SK-N-SH treated with all-trans-retinoic acid at 6 μM for 48 hours (cell line): Measurements from ENCODE around the gene TNS3.

ENCODE experiments used
- ATAC-seq: fragments of 200-7000 bp; cut with Tn5 transposase; 3 replicates; pipeline ENCODE4 v1.9.1; 2020; ENCODE audit warnings: mild to moderate bottlenecking, moderate library complexity
- ARNTL ChIP-seq: fragments of 450-650 bp; formaldehyde crosslinking; IDR thresholded peaks from 2 replicates; pipeline ENCODE4 v1.5.0; 2020; ENCODE audit warnings: low read depth, mild to moderate bottlenecking, moderate library complexity, borderline replicate concordance
- BACH2 ChIP-seq: fragments of 250-450 bp; sonication (Bioruptor Pico); IDR thresholded peaks from 2 replicates; pipeline ENCODE4 v1.9.0; 2021; ENCODE audit warnings: mild to moderate bottlenecking, borderline replicate concordance
- ESRRG ChIP-seq: fragments of 250-450 bp; sonication (Bioruptor Pico); IDR thresholded peaks from 2 replicates; pipeline ENCODE4 v1.6.1; 2021; ENCODE audit warnings: mild to moderate bottlenecking
- GLIS3 ChIP-seq: fragments of 250-450 bp; sonication (Bioruptor Pico); IDR thresholded peaks from 2 replicates; pipeline ENCODE4 v1.5.0; 2020; ENCODE audit warnings: mild to moderate bottlenecking, moderate library complexity
- ISL1 ChIP-seq: fragments of 250-450 bp; sonication (Bioruptor Pico); IDR thresholded peaks from 2 replicates; pipeline ENCODE4 v2.1.2; 2022; ENCODE audit warnings: mild to moderate bottlenecking, moderate library complexity
- PPARA ChIP-seq: fragments of 250-450 bp; sonication (Bioruptor Pico); IDR thresholded peaks from 2 replicates; pipeline ENCODE4 v1.5.0; 2020; ENCODE audit warnings: mild to moderate bottlenecking, borderline replicate concordance
- RARB ChIP-seq: fragments of 250-450 bp; sonication (Bioruptor Pico); IDR thresholded peaks from 2 replicates; pipeline ENCODE4 v1.8.0; 2021; ENCODE audit warnings: mild to moderate bottlenecking, moderate library complexity
- SNAI2 ChIP-seq: fragments of 250-450 bp; sonication (Bioruptor Pico); IDR thresholded peaks from 2 replicates; pipeline ENCODE4 v1.5.0; 2020; ENCODE audit warnings: mild to moderate bottlenecking, moderate library complexity
- TCF4 ChIP-seq: fragments of 250-450 bp; sonication (Bioruptor Pico); IDR thresholded peaks from 2 replicates; pipeline ENCODE4 v1.8.0; 2021; ENCODE audit warnings: mild to moderate bottlenecking, moderate library complexity, borderline replicate concordance
- TOX ChIP-seq: fragments of 250-450 bp; sonication (Bioruptor Pico); IDR thresholded peaks from 2 replicates; pipeline ENCODE4 v1.8.0; 2021; ENCODE audit warnings: mild to moderate bottlenecking, moderate library complexity, borderline replicate concordance
- ZC3H10 ChIP-seq: fragments of 250-450 bp; sonication (Bioruptor Pico); IDR thresholded peaks from 2 replicates; pipeline ENCODE4 v1.5.1; 2021; ENCODE audit warnings: mild to moderate bottlenecking, moderate library complexity
- ZFP30 ChIP-seq: fragments of 450-650 bp; formaldehyde crosslinking; IDR thresholded peaks from 2 replicates; pipeline ENCODE4 v1.5.0; 2022; ENCODE audit warnings: mild to moderate bottlenecking, moderate library complexity
- ZNF565 ChIP-seq: fragments of 450-650 bp; formaldehyde crosslinking; conservative IDR thresholded peaks from 2 replicates; pipeline ENCODE4 v1.5.0; 2020; ENCODE audit warnings: low read depth, mild to moderate bottlenecking, moderate library complexity
- ZNF70 ChIP-seq: fragments of 450-650 bp; formaldehyde crosslinking; IDR thresholded peaks from 2 replicates; pipeline ENCODE4 v1.5.0; 2020; ENCODE audit warnings: mild to moderate bottlenecking, moderate library complexity
- ZNF8 ChIP-seq: fragments of 450-650 bp; formaldehyde crosslinking; IDR thresholded peaks from 2 replicates; pipeline ENCODE4 v1.5.0; 2020; ENCODE audit warnings: mild to moderate bottlenecking, moderate library complexity
- TF ChIP-seq, protein P1 (sequence below): fragments of 250-450 bp; sonication (Bioruptor Pico); IDR thresholded peaks from 2 replicates; pipeline ENCODE4 v1.8.0; 2020; ENCODE audit warnings: mild to moderate bottlenecking, moderate library complexity, borderline replicate concordance
- TF ChIP-seq, protein P2 (sequence below): fragments of 250-450 bp; sonication (Bioruptor Pico); IDR thresholded peaks from 2 replicates; pipeline ENCODE4 v1.5.1; 2021; ENCODE audit warnings: mild to moderate bottlenecking, moderate library complexity
- TF ChIP-seq, protein P3 (sequence below): fragments of 250-450 bp; sonication (Bioruptor Pico); IDR thresholded peaks from 2 replicates; pipeline ENCODE4 v1.5.1; 2020; ENCODE audit warnings: low read depth, mild to moderate bottlenecking, moderate library complexity
- TF ChIP-seq, protein P4 (sequence below): fragments of 250-450 bp; sonication (Bioruptor Pico); IDR thresholded peaks from 2 replicates; pipeline ENCODE4 v1.5.0; 2020; ENCODE audit warnings: mild to moderate bottlenecking, moderate library complexity
- TF ChIP-seq, protein P5 (sequence below): fragments of 250-450 bp; sonication (Bioruptor Pico); IDR thresholded peaks from 2 replicates; pipeline ENCODE4 v1.8.0; 2021; ENCODE audit warnings: low read depth, mild to moderate bottlenecking, moderate library complexity, borderline replicate concordance

TNS3 gene

DNA sequence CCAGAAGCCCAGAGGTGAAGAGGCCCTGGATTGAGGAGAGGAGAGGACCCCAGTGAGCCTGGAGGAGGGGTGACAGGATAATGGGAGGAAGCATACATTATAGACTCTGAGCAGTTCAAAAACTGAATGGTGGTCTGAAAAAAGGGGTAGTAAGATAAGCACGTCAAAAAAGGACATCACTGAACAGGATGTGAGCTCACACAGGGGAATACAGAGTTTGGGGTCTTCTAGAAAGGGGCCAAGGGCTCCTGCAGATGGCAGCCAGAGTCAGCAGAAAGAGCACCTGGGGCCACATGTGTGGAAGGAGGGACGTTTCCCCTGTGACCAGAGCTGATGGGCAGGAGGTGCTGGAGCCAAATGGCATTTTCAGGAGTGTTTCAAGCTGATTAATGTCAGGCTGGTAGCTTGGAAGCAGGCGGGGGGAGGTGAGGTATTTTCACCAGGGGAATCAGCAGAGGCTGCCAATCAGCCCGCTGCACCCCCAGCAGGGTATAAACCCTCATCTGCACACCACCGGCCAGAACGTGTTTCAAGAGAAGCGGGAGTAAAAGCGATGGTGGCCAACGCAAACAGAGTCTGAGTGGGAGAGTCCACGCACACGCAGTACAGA, 85.8 kb downstream of the TNS3 start:
- TF ChIP-seq ZNF8 (CRISPR knock-in tag) (no peak), ARNTL (no peak), ZFP30 (CRISPR knock-in tag) (no peak), SNAI2 (CRISPR knock-in tag) (no peak), ESRRG (CRISPR knock-in tag) (no peak), ZC3H10 (CRISPR knock-in tag) (no peak), PPARA (no peak), ISL1 (CRISPR knock-in tag) (no peak)
- TF ChIP-seq, protein P1, sequence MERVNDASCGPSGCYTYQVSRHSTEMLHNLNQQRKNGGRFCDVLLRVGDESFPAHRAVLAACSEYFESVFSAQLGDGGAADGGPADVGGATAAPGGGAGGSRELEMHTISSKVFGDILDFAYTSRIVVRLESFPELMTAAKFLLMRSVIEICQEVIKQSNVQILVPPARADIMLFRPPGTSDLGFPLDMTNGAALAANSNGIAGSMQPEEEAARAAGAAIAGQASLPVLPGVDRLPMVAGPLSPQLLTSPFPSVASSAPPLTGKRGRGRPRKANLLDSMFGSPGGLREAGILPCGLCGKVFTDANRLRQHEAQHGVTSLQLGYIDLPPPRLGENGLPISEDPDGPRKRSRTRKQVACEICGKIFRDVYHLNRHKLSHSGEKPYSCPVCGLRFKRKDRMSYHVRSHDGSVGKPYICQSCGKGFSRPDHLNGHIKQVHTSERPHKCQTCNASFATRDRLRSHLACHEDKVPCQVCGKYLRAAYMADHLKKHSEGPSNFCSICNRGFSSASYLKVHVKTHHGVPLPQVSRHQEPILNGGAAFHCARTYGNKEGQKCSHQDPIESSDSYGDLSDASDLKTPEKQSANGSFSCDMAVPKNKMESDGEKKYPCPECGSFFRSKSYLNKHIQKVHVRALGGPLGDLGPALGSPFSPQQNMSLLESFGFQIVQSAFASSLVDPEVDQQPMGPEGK (CRISPR knock-in tag) = no peak
- TF ChIP-seq, protein P2, sequence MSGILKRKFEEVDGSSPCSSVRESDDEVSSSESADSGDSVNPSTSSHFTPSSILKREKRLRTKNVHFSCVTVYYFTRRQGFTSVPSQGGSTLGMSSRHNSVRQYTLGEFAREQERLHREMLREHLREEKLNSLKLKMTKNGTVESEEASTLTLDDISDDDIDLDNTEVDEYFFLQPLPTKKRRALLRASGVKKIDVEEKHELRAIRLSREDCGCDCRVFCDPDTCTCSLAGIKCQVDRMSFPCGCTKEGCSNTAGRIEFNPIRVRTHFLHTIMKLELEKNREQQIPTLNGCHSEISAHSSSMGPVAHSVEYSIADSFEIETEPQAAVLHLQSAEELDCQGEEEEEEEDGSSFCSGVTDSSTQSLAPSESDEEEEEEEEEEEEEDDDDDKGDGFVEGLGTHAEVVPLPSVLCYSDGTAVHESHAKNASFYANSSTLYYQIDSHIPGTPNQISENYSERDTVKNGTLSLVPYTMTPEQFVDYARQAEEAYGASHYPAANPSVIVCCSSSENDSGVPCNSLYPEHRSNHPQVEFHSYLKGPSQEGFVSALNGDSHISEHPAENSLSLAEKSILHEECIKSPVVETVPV (CRISPR knock-in tag) = no peak
- TF ChIP-seq, protein P3, sequence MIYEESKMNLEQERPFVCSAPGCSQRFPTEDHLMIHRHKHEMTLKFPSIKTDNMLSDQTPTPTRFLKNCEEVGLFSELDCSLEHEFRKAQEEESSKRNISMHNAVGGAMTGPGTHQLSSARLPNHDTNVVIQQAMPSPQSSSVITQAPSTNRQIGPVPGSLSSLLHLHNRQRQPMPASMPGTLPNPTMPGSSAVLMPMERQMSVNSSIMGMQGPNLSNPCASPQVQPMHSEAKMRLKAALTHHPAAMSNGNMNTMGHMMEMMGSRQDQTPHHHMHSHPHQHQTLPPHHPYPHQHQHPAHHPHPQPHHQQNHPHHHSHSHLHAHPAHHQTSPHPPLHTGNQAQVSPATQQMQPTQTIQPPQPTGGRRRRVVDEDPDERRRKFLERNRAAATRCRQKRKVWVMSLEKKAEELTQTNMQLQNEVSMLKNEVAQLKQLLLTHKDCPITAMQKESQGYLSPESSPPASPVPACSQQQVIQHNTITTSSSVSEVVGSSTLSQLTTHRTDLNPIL (CRISPR knock-in tag) = no peak
- TF ChIP-seq, protein P4, sequence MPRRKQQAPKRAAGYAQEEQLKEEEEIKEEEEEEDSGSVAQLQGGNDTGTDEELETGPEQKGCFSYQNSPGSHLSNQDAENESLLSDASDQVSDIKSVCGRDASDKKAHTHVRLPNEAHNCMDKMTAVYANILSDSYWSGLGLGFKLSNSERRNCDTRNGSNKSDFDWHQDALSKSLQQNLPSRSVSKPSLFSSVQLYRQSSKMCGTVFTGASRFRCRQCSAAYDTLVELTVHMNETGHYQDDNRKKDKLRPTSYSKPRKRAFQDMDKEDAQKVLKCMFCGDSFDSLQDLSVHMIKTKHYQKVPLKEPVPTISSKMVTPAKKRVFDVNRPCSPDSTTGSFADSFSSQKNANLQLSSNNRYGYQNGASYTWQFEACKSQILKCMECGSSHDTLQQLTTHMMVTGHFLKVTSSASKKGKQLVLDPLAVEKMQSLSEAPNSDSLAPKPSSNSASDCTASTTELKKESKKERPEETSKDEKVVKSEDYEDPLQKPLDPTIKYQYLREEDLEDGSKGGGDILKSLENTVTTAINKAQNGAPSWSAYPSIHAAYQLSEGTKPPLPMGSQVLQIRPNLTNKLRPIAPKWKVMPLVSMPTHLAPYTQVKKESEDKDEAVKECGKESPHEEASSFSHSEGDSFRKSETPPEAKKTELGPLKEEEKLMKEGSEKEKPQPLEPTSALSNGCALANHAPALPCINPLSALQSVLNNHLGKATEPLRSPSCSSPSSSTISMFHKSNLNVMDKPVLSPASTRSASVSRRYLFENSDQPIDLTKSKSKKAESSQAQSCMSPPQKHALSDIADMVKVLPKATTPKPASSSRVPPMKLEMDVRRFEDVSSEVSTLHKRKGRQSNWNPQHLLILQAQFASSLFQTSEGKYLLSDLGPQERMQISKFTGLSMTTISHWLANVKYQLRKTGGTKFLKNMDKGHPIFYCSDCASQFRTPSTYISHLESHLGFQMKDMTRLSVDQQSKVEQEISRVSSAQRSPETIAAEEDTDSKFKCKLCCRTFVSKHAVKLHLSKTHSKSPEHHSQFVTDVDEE = no peak
- no peak for ATAC-seq

DNA sequence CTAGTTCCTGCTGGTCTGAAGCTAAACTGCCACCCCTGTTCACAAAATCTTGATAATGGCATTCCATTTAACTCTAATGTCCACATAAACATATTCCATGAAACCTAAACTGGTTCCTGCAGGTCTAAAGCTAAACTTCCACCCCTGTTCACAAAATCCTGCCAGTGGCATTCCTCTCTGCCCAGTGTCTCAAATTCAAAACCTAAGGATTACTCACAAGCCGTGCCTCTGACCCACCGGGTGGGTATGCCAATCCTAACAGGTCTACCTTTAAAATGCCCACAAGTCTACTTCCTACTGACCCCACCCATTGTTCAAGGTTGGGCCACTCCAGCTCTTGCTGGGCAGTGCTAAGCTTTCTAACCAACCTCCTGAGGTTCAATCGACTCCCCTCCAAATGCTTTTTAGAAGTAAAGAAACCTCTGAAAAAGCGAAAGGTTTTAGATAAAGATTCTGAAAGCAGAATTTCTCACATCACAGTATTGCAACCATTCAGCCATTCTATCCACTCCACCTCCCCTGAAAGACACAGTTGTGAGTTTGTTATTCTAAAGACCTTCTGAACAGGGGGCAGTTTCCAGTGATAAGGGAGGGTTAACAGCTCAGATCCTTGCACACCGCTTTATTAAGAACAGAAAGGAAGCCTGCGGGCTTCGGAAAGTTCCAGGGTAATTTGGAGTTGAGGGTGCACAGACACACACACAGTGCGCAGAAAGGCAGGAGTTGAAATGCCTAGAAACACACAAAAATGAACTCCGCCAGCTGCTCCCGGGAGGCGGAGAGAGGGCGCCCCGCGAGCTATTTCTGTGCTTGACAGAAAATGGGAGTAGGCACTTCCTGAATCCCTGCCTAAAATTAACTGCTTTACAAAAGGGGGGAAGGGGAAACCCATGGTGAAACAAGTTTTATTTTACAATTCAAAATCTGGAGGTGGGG, 87.7 kb downstream of the TNS3 start:
- no peak for ATAC-seq
- TF ChIP-seq ISL1 (CRISPR knock-in tag) = no peak
- TF ChIP-seq ZNF565 (CRISPR knock-in tag) = no peak
- no peak for TF ChIP-seq ZFP30 (CRISPR knock-in tag)
- TF ChIP-seq, protein P3 (CRISPR knock-in tag) = no peak
- no peak for TF ChIP-seq ESRRG (CRISPR knock-in tag)
- no peak for TF ChIP-seq TOX
- no peak for TF ChIP-seq ARNTL
- no peak for TF ChIP-seq ZNF70
- no peak for TF ChIP-seq RARB (CRISPR knock-in tag)
- TF ChIP-seq, protein P5, sequence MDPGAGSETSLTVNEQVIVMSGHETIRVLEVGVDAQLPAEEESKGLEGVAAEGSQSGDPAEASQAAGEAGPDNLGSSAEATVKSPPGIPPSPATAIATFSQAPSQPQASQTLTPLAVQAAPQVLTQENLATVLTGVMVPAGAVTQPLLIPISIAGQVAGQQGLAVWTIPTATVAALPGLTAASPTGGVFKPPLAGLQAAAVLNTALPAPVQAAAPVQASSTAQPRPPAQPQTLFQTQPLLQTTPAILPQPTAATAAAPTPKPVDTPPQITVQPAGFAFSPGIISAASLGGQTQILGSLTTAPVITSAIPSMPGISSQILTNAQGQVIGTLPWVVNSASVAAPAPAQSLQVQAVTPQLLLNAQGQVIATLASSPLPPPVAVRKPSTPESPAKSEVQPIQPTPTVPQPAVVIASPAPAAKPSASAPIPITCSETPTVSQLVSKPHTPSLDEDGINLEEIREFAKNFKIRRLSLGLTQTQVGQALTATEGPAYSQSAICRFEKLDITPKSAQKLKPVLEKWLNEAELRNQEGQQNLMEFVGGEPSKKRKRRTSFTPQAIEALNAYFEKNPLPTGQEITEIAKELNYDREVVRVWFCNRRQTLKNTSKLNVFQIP = no peak
- TF ChIP-seq GLIS3 = no peak
- TF ChIP-seq ZC3H10 (CRISPR knock-in tag) = no peak
- TF ChIP-seq SNAI2 (CRISPR knock-in tag) = no peak
- no peak for TF ChIP-seq BACH2
- TF ChIP-seq TCF4 (CRISPR knock-in tag) = no peak
